Stimulated activated CD4-positive, alpha-beta T cell treated with anti-CD3 and anti-CD28 coated beads, Interleukin-1b, Interleukin-23, amount 100 ng/mL, for 48 hours (primary cell): ENCODE data around the gene PYROXD2.

Source experiments
- DNase-seq: peaks from one replicate; pipeline ENCODE4 v3.0.0-alpha.2; 2020

The PYROXD2 gene

GRCh38 chr10:98433881-98434732, 19.1 kb upstream of the PYROXD2 start:
- no peak for DNase-seq

GRCh38 chr10:98433371-98433770, 18.4 kb upstream of the PYROXD2 start:
- no peak for DNase-seq

GRCh38 chr10:98432330-98432729, 17.3 kb upstream of the PYROXD2 start:
- no peak for DNase-seq

GRCh38 chr10:98431016-98431415, 16.0 kb upstream of the PYROXD2 start:
- DNase-seq, result no peak

GRCh38 chr10:98430427-98430826, 15.4 kb upstream of the PYROXD2 start:
- DNase-seq, result no peak

- no peak for DNase-seq
These were observed 14.5 kb upstream of the PYROXD2 start for GRCh38 chr10:98429320-98430072.

GRCh38 chr10:98427011-98427515, 12.1 kb upstream of the PYROXD2 start:
- DNase-seq, result no peak

GRCh38 chr10:98425511-98426352, 10.8 kb upstream of the PYROXD2 start:
- peak; percentile 50 for DNase-seq

- DNase-seq, result no peak
These were observed 9.6 kb upstream of the PYROXD2 start for GRCh38 chr10:98424295-98425254.

- no peak for DNase-seq
These were observed 8.7 kb upstream of the PYROXD2 start for GRCh38 chr10:98423691-98424120.

- DNase-seq, result no peak
These were observed 7.2 kb upstream of the PYROXD2 start for GRCh38 chr10:98422182-98422581.

GRCh38 chr10:98420786-98421185, 5.8 kb upstream of the PYROXD2 start:
- DNase-seq, result no peak

GRCh38 chr10:98419469-98420261, 4.7 kb upstream of the PYROXD2 start:
- DNase-seq, result no peak

GRCh38 chr10:98418665-98419468, 3.9 kb upstream of the PYROXD2 start:
- DNase-seq, result no peak

GRCh38 chr10:98417973-98418664, 3.1 kb upstream of the PYROXD2 start:
- DNase-seq, result no peak

GRCh38 chr10:98417481-98417959, 2.5 kb upstream of the PYROXD2 start:
- no peak for DNase-seq

- no peak for DNase-seq
These were observed 1.8 kb upstream of the PYROXD2 start for GRCh38 chr10:98416606-98417388.

- no peak for DNase-seq
These were observed 743 bp upstream of the PYROXD2 start for GRCh38 chr10:98415731-98416119.
